Kidney epithelial cell (primary cell): Measurements from ENCODE around the gene GLRX5. TPM values are rescaled to one million over a fixed set of nuclear protein-coding genes. Genes with fewer than 3 reads are reported as not detected.
"Not testable (repeated sequence)": the region's sequence is repeated elsewhere in the genome, so short reads cannot be mapped to it uniquely, and the experiment has no call there.

Experiments used
- DNase-seq: peaks from one replicate; pipeline ENCODE4 v3.0.0-alpha.2; 2010; ENCODE audit warnings: low read depth
- H3K27me3 ChIP-seq: 2 replicates; pipeline ENCODE4 v1.6.0; 2011; ENCODE audit warnings: low read length; ENCODE audit not compliant: control insufficient read depth, insufficient read depth
- H3K36me3 ChIP-seq: 2 replicates; pipeline ENCODE4 v1.5.1; 2011; ENCODE audit warnings: low read length; ENCODE audit not compliant: control insufficient read depth, insufficient read depth
- H3K4me3 ChIP-seq: 2 replicates; pipeline ENCODE4 v1.5.1; 2011; ENCODE audit warnings: low read depth, mild to moderate bottlenecking, control low read depth, low read length
- CTCF ChIP-seq: IDR thresholded peaks from 2 replicates; pipeline ENCODE4 v1.5.1; 2011; ENCODE audit warnings: mild to moderate bottlenecking, moderate library complexity, low read length, control low read depth, inconsistent platforms; ENCODE audit not compliant: insufficient read depth, poor library complexity, severe bottlenecking
- total RNA-seq: library from RNA; depleted of rRNA; stranded (reverse); fragments of >200 nt; gene quantifications from 2 replicates; pipeline ENCODE4 v1.2.3, GENCODE V29; 2015

GLRX5 gene
- total RNA-seq, 1 donor from 2014 or later = 48.3 TPM

GRCh38 chr14:95573313-95573712, 38.5 kb downstream of the GLRX5 start:
- no peak for DNase-seq
- TF ChIP-seq CTCF = no peak
- no peaks in the 10 kb centered on the region for H3K36me3 ChIP-seq
- no peak overlapping the region for H3K4me3 ChIP-seq
- H3K27me3 ChIP-seq = no peaks in the 10 kb centered on the region

- Histone ChIP-seq H3K4me3 (no peak overlapping the region), H3K27me3 (no peaks in the 10 kb centered on the region), H3K36me3 (no peaks in the 10 kb centered on the region)
- TF ChIP-seq CTCF = no peak
- no peak for DNase-seq
Observed at GRCh38 chr14:95575840-95576473, 41.1 kb downstream of the GLRX5 start.

- no peaks in the 10 kb centered on the region for H3K27me3 ChIP-seq
- no peak for DNase-seq
- H3K36me3 ChIP-seq = no peaks in the 10 kb centered on the region
- TF ChIP-seq CTCF = no peak
- no peak overlapping the region for H3K4me3 ChIP-seq
Observed at GRCh38 chr14:95577067-95577800, 42.4 kb downstream of the GLRX5 start.

GRCh38 chr14:95577870-95578269, 43.0 kb downstream of the GLRX5 start:
- no peak for DNase-seq
- H3K4me3 ChIP-seq = no peak overlapping the region
- no peaks in the 10 kb centered on the region for H3K27me3 ChIP-seq
- TF ChIP-seq CTCF = no peak
- no peaks in the 10 kb centered on the region for H3K36me3 ChIP-seq

GRCh38 chr14:95583836-95584617, 49.2 kb downstream of the GLRX5 start:
- H3K4me3 ChIP-seq, DNase-seq, H3K27me3 ChIP-seq, H3K36me3 ChIP-seq: not testable (repeated sequence)

- DNase-seq = no peak
- no peaks in the 10 kb centered on the region for H3K27me3 ChIP-seq
- H3K36me3 ChIP-seq = no peaks in the 10 kb centered on the region
- H3K4me3 ChIP-seq = no peak overlapping the region
- no peak for TF ChIP-seq CTCF
Observed at GRCh38 chr14:95585953-95586620, 51.2 kb downstream of the GLRX5 start.

GRCh38 chr14:95591182-95591581, 56.3 kb downstream of the GLRX5 start:
- not testable (repeated sequence) for H3K4me3 ChIP-seq, H3K27me3 ChIP-seq, DNase-seq, H3K36me3 ChIP-seq
